Hepatic stellate cell (primary cell): ENCODE measurements around the gene DHRSX.
"Not testable (repeated sequence)": the region's sequence is repeated elsewhere in the genome, so short reads cannot be mapped to it uniquely, and the experiment has no call there.

ENCODE experiments used
- DNase-seq: peaks from one replicate; pipeline ENCODE4 v3.0.0; 2011; ENCODE audit warnings: low spot score

The DHRSX gene

GRCh38 chrX:2500803-2501558, at the start of gene DHRSX, which contains the start of gene ZBED1:
Gene DHRSX (minus strand): TSS chrX:2500976. CDS start chrX:2500925, 51 bp downstream.
Gene ZBED1 (minus strand): TSS chrX:2500976. CDS start chrX:2490719, 10,257 bp downstream.
- peak; percentile 60 for DNase-seq

- no peak for DNase-seq
Measured at GRCh38 chrX:2549876-2550275, 49.1 kb upstream of the DHRSX start.

GRCh38 chrX:2548711-2549423, 48.1 kb upstream of the DHRSX start:
- DNase-seq = no peak

GRCh38 chrX:2547736-2548135, 47.0 kb upstream of the DHRSX start:
- no peak for DNase-seq

GRCh38 chrX:2546496-2546895, 45.7 kb upstream of the DHRSX start:
- DNase-seq = no peak

- DNase-seq = no peak
Measured at GRCh38 chrX:2545144-2545543, 44.4 kb upstream of the DHRSX start.

GRCh38 chrX:2542826-2543521, 42.2 kb upstream of the DHRSX start:
- no peak for DNase-seq

- DNase-seq = no peak
Measured at GRCh38 chrX:2541603-2542002, 40.8 kb upstream of the DHRSX start.

- DNase-seq = no peak
Measured at GRCh38 chrX:2540426-2540947, 39.7 kb upstream of the DHRSX start.

GRCh38 chrX:2539586-2539985, 38.8 kb upstream of the DHRSX start:
- no peak for DNase-seq

- no peak for DNase-seq
Measured at GRCh38 chrX:2538031-2538757, 37.4 kb upstream of the DHRSX start.

- no peak for DNase-seq
Measured at GRCh38 chrX:2536974-2537373, 36.2 kb upstream of the DHRSX start.

- no peak for DNase-seq
Measured at GRCh38 chrX:2536141-2536540, 35.4 kb upstream of the DHRSX start.

- DNase-seq = not testable (repeated sequence)
Measured at GRCh38 chrX:2534261-2535021, 33.7 kb upstream of the DHRSX start.

GRCh38 chrX:2533424-2533823, 32.6 kb upstream of the DHRSX start:
- DNase-seq = no peak

- DNase-seq = no peak
Measured at GRCh38 chrX:2526390-2526789, 25.6 kb upstream of the DHRSX start.

- DNase-seq = no peak
Measured at GRCh38 chrX:2523911-2524310, 23.1 kb upstream of the DHRSX start.

- DNase-seq = no peak
Measured at GRCh38 chrX:2521927-2522386, 21.2 kb upstream of the DHRSX start.

- DNase-seq = no peak
Measured at GRCh38 chrX:2521092-2521926, 20.5 kb upstream of the DHRSX start.

GRCh38 chrX:2520539-2520938, 19.8 kb upstream of the DHRSX start:
- DNase-seq = no peak
